Endothelial cell of umbilical vein (primary cell): ENCODE data around the gene NAA30. TPM values are rescaled to one million over a fixed set of nuclear protein-coding genes. Genes with fewer than 3 reads are reported as not detected.
A peak's percentile ranks its signal among the peaks of the same experiment; 100 is the strongest.

Experiments
- BruUV-seq: library from RNA; stranded (reverse); fragments of 400-500 nt; replicated peaks from 2 replicates; lab custom pipeline; 2021; lab: Mats Ljungman, UMichigan
- CTCF ChIA-PET: fragments of 300-600, 350-600 bp; sonication (Branson Sonifier 250); formaldehyde crosslinking; loops from one replicate; lab custom pipeline; 2021; ENCODE audit warnings: antibody characterized with exemption, inconsistent platforms; lab: Charles Lee
- POLR2A ChIA-PET: fragments of 300-600, 350-600 bp; sonication (Branson Sonifier 250); formaldehyde crosslinking; loops from one replicate; lab custom pipeline; 2021; ENCODE audit warnings: antibody characterized with exemption, inconsistent platforms; lab: Charles Lee
- DNase-seq: peaks from one replicate; pipeline ENCODE4 v3.0.0-alpha.2; 2011; ENCODE audit warnings: low read depth, low spot score
- FAIRE-seq: peaks from 2 replicates; lab custom pipeline; 2011; peaks lifted over from hg19 to GRCh38; lab: Jason Lieb, UNC
- H2AFZ ChIP-seq: 2 replicates; pipeline ENCODE4 v1.6.0; 2012; ENCODE audit warnings: low read depth, low read length, control low read depth, inconsistent platforms
- H3K27ac ChIP-seq: 2 replicates; pipeline ENCODE4 v1.5.1; 2011; ENCODE audit warnings: low read depth, mild to moderate bottlenecking, control low read depth, low read length, moderate library complexity; ENCODE audit not compliant: insufficient read depth
- H3K27me3 ChIP-seq, 2 experiments: 2 replicates each; pipeline versions ENCODE4 v1.6.0 to v1.6.1; 2011; ENCODE audit warnings: low read length in 2 of 2, mixed read lengths in 1 of 2; ENCODE audit not compliant: control insufficient read depth in 2 of 2, insufficient read depth in 2 of 2
- H3K36me3 ChIP-seq, 2 experiments: 2 replicates in 1 of 2; 3 replicates in 1 of 2; pipeline ENCODE4 v1.5.1; 2011; ENCODE audit warnings: low read length in 2 of 2, mild to moderate bottlenecking in 1 of 2, moderate library complexity in 1 of 2; ENCODE audit not compliant: control insufficient read depth in 2 of 2, insufficient read depth in 2 of 2; ENCODE audit errors: extremely low read depth in 1 of 2
- H3K4me1 ChIP-seq: 3 replicates; pipeline ENCODE4 v1.5.1; 2011; ENCODE audit warnings: mild to moderate bottlenecking, low read length; ENCODE audit not compliant: control insufficient read depth, insufficient read depth; ENCODE audit errors: extremely low read depth
- H3K4me2 ChIP-seq: 2 replicates; pipeline ENCODE4 v1.6.1; 2011; ENCODE audit warnings: low read length, control low read depth, mixed read lengths; ENCODE audit not compliant: insufficient read depth
- H3K4me3 ChIP-seq, 3 experiments: fragments of 200-600 bp in 1 of 3; sonication (generic), shearing (Covaris generic) in 1 of 3; replicated peaks in 1 of 3; 2 replicates each; pipeline ENCODE4 v1.5.1; 2011 to 2016; ENCODE audit warnings: control low read depth in 3 of 3, low read length in 3 of 3, mild to moderate bottlenecking in 2 of 3, inconsistent platforms in 1 of 3, low read depth in 1 of 3, moderate library complexity in 1 of 3; ENCODE audit not compliant: insufficient read depth in 1 of 3
- H3K79me2 ChIP-seq: 2 replicates; pipeline ENCODE4 v1.6.0; 2012; ENCODE audit warnings: low read length, inconsistent platforms; ENCODE audit not compliant: control insufficient read depth, insufficient read depth
- H3K9ac ChIP-seq: replicated peaks from 2 replicates; pipeline ENCODE3; 2011; ENCODE audit warnings: low read length, control low read depth; ENCODE audit not compliant: insufficient read depth; ENCODE audit errors: extremely low read depth
- H3K9me1 ChIP-seq: replicated peaks from 3 replicates; pipeline ENCODE4 v1.6.0; 2011; ENCODE audit warnings: mild to moderate bottlenecking, low read length; ENCODE audit not compliant: control insufficient read depth, insufficient read depth; ENCODE audit errors: extremely low read depth
- H3K9me3 ChIP-seq: replicated peaks from 2 replicates; pipeline ENCODE4 v1.5.1; 2012; ENCODE audit warnings: low read length, inconsistent platforms; ENCODE audit not compliant: control insufficient read depth, insufficient read depth
- H4K20me1 ChIP-seq: replicated peaks from 2 replicates; pipeline ENCODE3; 2011; ENCODE audit warnings: mild to moderate bottlenecking, low read length; ENCODE audit not compliant: control insufficient read depth, insufficient read depth; ENCODE audit errors: extremely low read depth
- CTCF ChIP-seq, 2 donors: IDR thresholded peaks; 1 replicate in 1 of 2; 2 replicates in 1 of 2; pipeline ENCODE4 v1.5.1; 2011; ENCODE audit warnings: low read length in 2 of 2, mild to moderate bottlenecking in 2 of 2, moderate library complexity in 2 of 2, control low read depth in 1 of 2, inconsistent platforms in 1 of 2, low read depth in 1 of 2; ENCODE audit not compliant: insufficient read depth in 1 of 2; ENCODE audit errors: extremely low read depth in 1 of 2
- EZH2 ChIP-seq: IDR thresholded peaks from 2 replicates; pipeline ENCODE4 v1.6.1; 2012; ENCODE audit warnings: borderline replicate concordance, low read depth, mild to moderate bottlenecking, moderate library complexity, low read length, inconsistent platforms; ENCODE audit not compliant: severe bottlenecking
- FOS ChIP-seq: IDR thresholded peaks from 2 replicates; pipeline ENCODE4 v1.6.1; 2011; ENCODE audit warnings: mild to moderate bottlenecking, low read length, moderate library complexity, borderline replicate concordance; ENCODE audit not compliant: insufficient read depth
- GATA2 ChIP-seq: IDR thresholded peaks from 2 replicates; pipeline ENCODE4 v1.7.0; 2011; ENCODE audit warnings: low read depth, mild to moderate bottlenecking, moderate library complexity, mixed read lengths, low read length; ENCODE audit not compliant: insufficient read length, insufficient read depth
- JUN ChIP-seq: IDR thresholded peaks from 2 replicates; pipeline ENCODE4 v1.6.1; 2011; ENCODE audit warnings: borderline replicate concordance, low read depth; ENCODE audit not compliant: insufficient read length, insufficient read depth
- MAX ChIP-seq: IDR thresholded peaks from 2 replicates; pipeline ENCODE4 v1.6.1; 2011; ENCODE audit not compliant: insufficient read depth, insufficient read length
- MYC ChIP-seq: IDR thresholded peaks from one replicate; pipeline ENCODE4 v1.6.1; 2011; ENCODE audit warnings: mild to moderate bottlenecking, low read depth, low read length
- POLR2A ChIP-seq: IDR thresholded peaks from 2 replicates; pipeline ENCODE4 v1.6.1; 2012; ENCODE audit warnings: low read depth, mild to moderate bottlenecking, control low read depth, low read length
- POLR2AphosphoS5 ChIP-seq: IDR thresholded peaks from 2 replicates; pipeline ENCODE4 v1.6.1; 2012; ENCODE audit warnings: low read depth, mild to moderate bottlenecking, control low read depth, low read length, moderate library complexity; ENCODE audit not compliant: insufficient read depth
- dilution Hi-C: fragments of 300-500 bp; cut with MboI; formaldehyde crosslinking; loops from one replicate; pipeline ENCODE4 v1.15.0; 2019; ENCODE audit warnings: low sequenced_read_pairs; ENCODE audit not compliant: extremely low pct_ligation_motif_present
- intact Hi-C: fragments of 100-400 bp; cut with micrococcal nuclease; formaldehyde crosslinking; loops from one replicate; pipeline ENCODE4 v1.10.0; 2022
- polyA plus RNA-seq, 4 experiments: library from polyadenylated mRNA; depleted of rRNA in 3 of 4; stranded (reverse) in 3 of 4; unstranded in 1 of 4; fragments of >200 nt; gene quantifications; 2 replicates each; pipeline versions ENCODE4 v1.2.1 to v1.2.3, GENCODE V29; 2011 to 2012; ENCODE audit warnings: missing spikeins in 1 of 4
- total RNA-seq: library from RNA; stranded (reverse); gene quantifications from 2 replicates; pipeline ENCODE4 v1.2.3, GENCODE V29; 2021

The NAA30 gene
- total and polyA plus RNA-seq, 2 donors (not counting 3 experiments of a cell fraction or from before 2014, with no cell fraction given): 5.4 to 21.8 TPM

GRCh38 chr14:57383125-57383745 lies 7.2 kb upstream of the NAA30 start:
- Histone ChIP-seq H3K9ac (peak overlapping the region; percentile 8), H3K27me3 (no peaks in the 10 kb centered on the region), H3K9me1 (no peaks in the 10 kb centered on the region), H3K79me2 (no peaks in the 10 kb centered on the region), H3K4me2 (peak overlapping the region; percentile 4), H3K4me3 (no peak overlapping the region), H4K20me1 (no peaks in the 10 kb centered on the region), H3K27ac (peak overlapping the region; percentile 76), H3K9me3 (no peaks in the 10 kb centered on the region), H3K36me3 (no peaks in the 10 kb centered on the region), H2AFZ (peak overlapping the region; percentile 69), H3K4me1 (peaks cover 18% of the 10 kb centered on the region)
- dilution Hi-C loops (no loop called here), intact Hi-C loops (no loop called here)
- TF ChIP-seq JUN: no peak
- no peak for TF ChIP-seq GATA2
- TF ChIP-seq MYC: no peak
- TF ChIP-seq CTCF (IDR thresholded peaks at IDR 0.05; ENCODE audit: extremely low read depth in 1 of 2, insufficient read depth in 1 of 2, low read depth in 1 of 2, low read length in 2 of 2): no peak
- no peak for TF ChIP-seq POLR2AphosphoS5
- TF ChIP-seq EZH2: no peak
- no peak for TF ChIP-seq FOS
- no peak for TF ChIP-seq MAX
- TF ChIP-seq POLR2A: no peak
- peak; percentile 26 for DNase-seq
- no TSS peak for BruUV-seq
- CTCF ChIA-PET: interaction anchor here (0.9 to 1.9 kb wide), 3 partner anchors 67 to 896 kb away, joined by 3 to 4 read pairs (median 3); no protein-coding TSS in a partner anchor
- POLR2A ChIA-PET: no interaction called here
- no peak for FAIRE-seq
